GM20000 (cell line): ENCODE measurements around the gene RNF166.

Experiments
- DNase-seq: peaks from one replicate; pipeline ENCODE4 v3.0.0; 2012; ENCODE audit warnings: low spot score
- TF ChIP-seq, protein P1 (sequence below): IDR thresholded peaks from 2 replicates; pipeline ENCODE4 v1.5.1; 2012; ENCODE audit warnings: mild to moderate bottlenecking, control low read depth; ENCODE audit errors: extremely low read depth, missing control alignments

RNF166 gene

GRCh38 chr16:88721815-88722755, 15.9 kb upstream of the RNF166 start:
- TF ChIP-seq, protein P1, sequence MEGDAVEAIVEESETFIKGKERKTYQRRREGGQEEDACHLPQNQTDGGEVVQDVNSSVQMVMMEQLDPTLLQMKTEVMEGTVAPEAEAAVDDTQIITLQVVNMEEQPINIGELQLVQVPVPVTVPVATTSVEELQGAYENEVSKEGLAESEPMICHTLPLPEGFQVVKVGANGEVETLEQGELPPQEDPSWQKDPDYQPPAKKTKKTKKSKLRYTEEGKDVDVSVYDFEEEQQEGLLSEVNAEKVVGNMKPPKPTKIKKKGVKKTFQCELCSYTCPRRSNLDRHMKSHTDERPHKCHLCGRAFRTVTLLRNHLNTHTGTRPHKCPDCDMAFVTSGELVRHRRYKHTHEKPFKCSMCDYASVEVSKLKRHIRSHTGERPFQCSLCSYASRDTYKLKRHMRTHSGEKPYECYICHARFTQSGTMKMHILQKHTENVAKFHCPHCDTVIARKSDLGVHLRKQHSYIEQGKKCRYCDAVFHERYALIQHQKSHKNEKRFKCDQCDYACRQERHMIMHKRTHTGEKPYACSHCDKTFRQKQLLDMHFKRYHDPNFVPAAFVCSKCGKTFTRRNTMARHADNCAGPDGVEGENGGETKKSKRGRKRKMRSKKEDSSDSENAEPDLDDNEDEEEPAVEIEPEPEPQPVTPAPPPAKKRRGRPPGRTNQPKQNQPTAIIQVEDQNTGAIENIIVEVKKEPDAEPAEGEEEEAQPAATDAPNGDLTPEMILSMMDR: no peak
- no peak for DNase-seq

GRCh38 chr16:88721236-88721635, 15.0 kb upstream of the RNF166 start:
- TF ChIP-seq, protein P1: no peak
- no peak for DNase-seq

GRCh38 chr16:88720396-88720970, 14.3 kb upstream of the RNF166 start:
- TF ChIP-seq, protein P1: no peak
- DNase-seq: no peak

- TF ChIP-seq, protein P1: no peak
- no peak for DNase-seq
These were observed 13.7 kb upstream of the RNF166 start for GRCh38 chr16:88719933-88720296.

DNA sequence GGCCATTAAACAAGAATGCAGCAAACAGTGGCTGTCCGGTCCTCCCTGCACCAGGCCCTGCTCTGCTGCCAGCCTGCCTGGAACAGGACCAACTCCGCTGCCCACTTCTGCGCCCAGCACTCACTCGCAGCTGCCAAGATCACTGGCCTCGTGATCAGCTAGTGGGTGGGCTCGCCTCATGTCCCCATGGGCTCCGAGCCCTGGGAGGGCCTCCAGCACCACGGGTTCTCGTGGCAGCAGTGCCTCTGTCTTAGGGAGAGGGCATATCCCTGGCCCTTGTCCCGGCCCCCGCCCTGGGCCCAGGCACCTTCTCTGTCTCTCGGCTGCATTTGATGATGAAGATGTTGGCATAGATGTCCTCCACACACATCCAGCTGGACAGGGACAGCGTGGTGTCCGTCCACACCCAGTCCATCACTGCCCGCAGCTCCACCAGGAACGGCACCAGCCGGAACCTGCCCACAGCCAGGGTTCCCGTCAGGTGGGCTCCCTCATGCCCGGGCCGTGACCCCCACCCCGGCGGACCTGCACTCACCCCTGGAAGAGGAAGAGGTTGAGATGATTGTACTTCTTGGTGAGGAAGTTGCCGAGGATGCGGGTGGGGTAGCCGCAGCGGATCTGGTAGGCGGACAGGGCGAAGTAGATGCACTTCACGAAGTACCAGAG, 13.2 kb upstream of the RNF166 start:
- TF ChIP-seq, protein P1: no peak
- DNase-seq: no peak

DNA sequence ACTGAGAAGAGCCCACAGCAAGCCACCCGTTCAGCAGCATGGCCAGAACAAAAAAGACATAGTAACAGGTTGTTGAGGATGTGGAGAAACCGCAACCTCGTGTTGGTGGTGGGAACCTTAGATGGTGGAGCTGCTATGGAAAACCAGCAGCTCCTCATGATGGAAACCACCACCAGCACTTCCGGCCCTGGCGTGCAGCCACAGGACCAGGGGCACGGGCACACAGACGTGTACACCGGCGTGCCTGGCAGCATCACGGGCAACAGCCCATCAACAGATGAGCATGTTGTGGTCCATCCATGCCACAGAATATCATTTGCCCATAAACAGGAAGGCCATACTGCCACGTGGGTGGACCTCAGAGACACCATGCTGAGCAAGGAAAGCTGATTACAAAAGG, 12.0 kb upstream of the RNF166 start:
- TF ChIP-seq, protein P1: no peak
- no peak for DNase-seq

- DNase-seq: no peak
- TF ChIP-seq, protein P1: no peak
These were observed 10.4 kb upstream of the RNF166 start for GRCh38 chr16:88716601-88717001.
